SJSA1 (cell line): ENCODE results near the gene BEX3. TPM values are rescaled to one million over a fixed set of nuclear protein-coding genes. Genes with fewer than 3 reads are reported as not detected.
"Not testable (repeated sequence)": the region's sequence is repeated elsewhere in the genome, so short reads cannot be mapped to it uniquely, and the experiment has no call there.

Experiments used
- DNase-seq, 2 experiments: peaks; one replicate each; pipeline ENCODE4 v3.0.0-alpha.2; 2015 to 2020; ENCODE audit warnings: low spot score in 2 of 2, low read depth in 1 of 2
- H3K27ac ChIP-seq: fragments of 250-450 bp; sonication (Bioruptor Pico); 2 replicates; pipeline ENCODE4 v1.5.1; 2020; ENCODE audit warnings: mild to moderate bottlenecking, moderate library complexity
- H3K27me3 ChIP-seq: fragments of 250-450 bp; sonication (Bioruptor Pico); replicated peaks from 2 replicates; pipeline ENCODE4 v1.5.1; 2020; ENCODE audit warnings: mild to moderate bottlenecking, moderate library complexity
- H3K36me3 ChIP-seq: fragments of 250-450 bp; sonication (Bioruptor Pico); 2 replicates; pipeline ENCODE4 v1.5.1; 2020; ENCODE audit warnings: mild to moderate bottlenecking
- H3K4me1 ChIP-seq: fragments of 250-450 bp; sonication (Bioruptor Pico); replicated peaks from 2 replicates; pipeline ENCODE4 v1.6.1; 2021; ENCODE audit warnings: mild to moderate bottlenecking
- H3K4me3 ChIP-seq: fragments of 250-450 bp; sonication (Bioruptor Pico); 2 replicates; pipeline ENCODE4 v1.5.1; 2020; ENCODE audit warnings: mild to moderate bottlenecking
- H3K9me3 ChIP-seq: fragments of 250-450 bp; sonication (Bioruptor Pico); replicated peaks from 2 replicates; pipeline ENCODE4 v1.5.1; 2020; ENCODE audit warnings: mild to moderate bottlenecking
- total RNA-seq: library from RNA; depleted of rRNA; stranded (reverse); fragments of >200 nt; shearing (Covaris generic); gene quantifications from 2 replicates; pipeline ENCODE4 v1.2.3, GENCODE V29; 2014

BEX3 gene
- total RNA-seq, 1 experiment from 2014 or later = 319 TPM

- H3K27ac ChIP-seq = 0 out of 2 replicates have a peak overlapping the region, but pooled peaks have one; percentile 46
Observed at GRCh38 chrX:103396660-103397059, 20.3 kb downstream of the BEX3 start.

GRCh38 chrX:103397707-103398106 is 21.4 kb downstream of the BEX3 start:
- Histone ChIP-seq H3K27ac (peak overlapping the region; percentile 73), H3K36me3 (no peaks in the 10 kb centered on the region), H3K9me3 (no peaks in the 10 kb centered on the region), H3K4me3 (no peak overlapping the region), H3K4me1 (peaks cover 19% of the 10 kb centered on the region), H3K27me3 (no peaks in the 10 kb centered on the region)
- DNase-seq = no peak

More at GRCh38 chrX:103396660-103397059, 20.3 kb downstream of the BEX3 start:
- H3K27me3 ChIP-seq = no peaks in the 10 kb centered on the region
- H3K36me3 ChIP-seq = no peaks in the 10 kb centered on the region
- H3K9me3 ChIP-seq = no peaks in the 10 kb centered on the region
- H3K4me1 ChIP-seq = peaks cover 19% of the 10 kb centered on the region
- DNase-seq = no peak
- H3K4me3 ChIP-seq = no peak overlapping the region

GRCh38 chrX:103398421-103398864 is 22.1 kb downstream of the BEX3 start:
- H3K27me3 ChIP-seq = no peaks in the 10 kb centered on the region
- H3K4me1 ChIP-seq = peaks cover 19% of the 10 kb centered on the region
- H3K4me3 ChIP-seq = no peak overlapping the region
- H3K36me3 ChIP-seq = no peaks in the 10 kb centered on the region
- H3K27ac ChIP-seq = peak overlapping the region; percentile 73
- no peaks in the 10 kb centered on the region for H3K9me3 ChIP-seq
- peak; percentile 61 for DNase-seq

GRCh38 chrX:103399744-103400143 is 23.4 kb downstream of the BEX3 start:
- H3K36me3 ChIP-seq = no peaks in the 10 kb centered on the region

GRCh38 chrX:103400931-103401330 is 24.6 kb downstream of the BEX3 start:
- Histone ChIP-seq H3K27me3 (no peaks in the 10 kb centered on the region), H3K4me1 (peaks cover 25% of the 10 kb centered on the region), H3K27ac (no peak overlapping the region)

More at GRCh38 chrX:103399744-103400143, 23.4 kb downstream of the BEX3 start:
- Histone ChIP-seq H3K9me3 (no peaks in the 10 kb centered on the region), H3K4me1 (peaks cover 25% of the 10 kb centered on the region), H3K27me3 (no peaks in the 10 kb centered on the region), H3K4me3 (no peak overlapping the region), H3K27ac (no peak overlapping the region)
- DNase-seq = no peak

GRCh38 chrX:103404231-103405008 is 28.1 kb downstream of the BEX3 start:
- no peaks in the 10 kb centered on the region for H3K36me3 ChIP-seq
- H3K27me3 ChIP-seq = no peaks in the 10 kb centered on the region
- H3K4me1 ChIP-seq = peaks cover 6% of the 10 kb centered on the region
- no peaks in the 10 kb centered on the region for H3K9me3 ChIP-seq
- peak; percentile 73 to 80 for DNase-seq
- H3K4me3 ChIP-seq = peak overlapping the region; percentile 42
- H3K27ac ChIP-seq = peak overlapping the region; percentile 62

More at GRCh38 chrX:103400931-103401330, 24.6 kb downstream of the BEX3 start:
- H3K36me3 ChIP-seq = no peaks in the 10 kb centered on the region
- DNase-seq = no peak
- H3K9me3 ChIP-seq = no peaks in the 10 kb centered on the region
- H3K4me3 ChIP-seq = no peak overlapping the region

- no peak for DNase-seq
- Histone ChIP-seq H3K9me3 (no peaks in the 10 kb centered on the region), H3K4me3 (peak overlapping the region; percentile 42), H3K27me3 (no peaks in the 10 kb centered on the region), H3K36me3 (no peaks in the 10 kb centered on the region), H3K4me1 (peaks cover 6% of the 10 kb centered on the region), H3K27ac (peak overlapping the region; percentile 62)
Observed at GRCh38 chrX:103405009-103405333, 28.6 kb downstream of the BEX3 start.

GRCh38 chrX:103406256-103406655 is 29.9 kb downstream of the BEX3 start:
- Histone ChIP-seq H3K9me3 (no peaks in the 10 kb centered on the region), H3K4me1 (peaks cover 6% of the 10 kb centered on the region), H3K27me3 (no peaks in the 10 kb centered on the region), H3K4me3 (no peak overlapping the region), H3K27ac (no peak overlapping the region), H3K36me3 (no peaks in the 10 kb centered on the region)
- no peak for DNase-seq

- peaks cover 6% of the 10 kb centered on the region for H3K4me1 ChIP-seq
- no peaks in the 10 kb centered on the region for H3K27me3 ChIP-seq
- no peak for DNase-seq
- H3K27ac ChIP-seq = no peak overlapping the region
- no peaks in the 10 kb centered on the region for H3K36me3 ChIP-seq
- H3K9me3 ChIP-seq = no peaks in the 10 kb centered on the region
- H3K4me3 ChIP-seq = no peak overlapping the region
Observed at GRCh38 chrX:103407776-103408175, 31.4 kb downstream of the BEX3 start.

- H3K27me3 ChIP-seq, H3K9me3 ChIP-seq, H3K27ac ChIP-seq, H3K36me3 ChIP-seq, DNase-seq, H3K4me3 ChIP-seq, H3K4me1 ChIP-seq: not testable (repeated sequence)
Observed at GRCh38 chrX:103411721-103412120, 35.4 kb downstream of the BEX3 start.

GRCh38 chrX:103413705-103414387 is 37.5 kb downstream of the BEX3 start:
- no peak overlapping the region for H3K4me3 ChIP-seq
- no peaks in the 10 kb centered on the region for H3K9me3 ChIP-seq
- H3K27ac ChIP-seq = no peak overlapping the region
- no peaks in the 10 kb centered on the region for H3K36me3 ChIP-seq
- no peaks in the 10 kb centered on the region for H3K4me1 ChIP-seq
- DNase-seq = no peak
- no peaks in the 10 kb centered on the region for H3K27me3 ChIP-seq

- Histone ChIP-seq H3K27me3 (no peaks in the 10 kb centered on the region), H3K36me3 (no peaks in the 10 kb centered on the region), H3K4me1 (no peaks in the 10 kb centered on the region), H3K4me3 (no peak overlapping the region), H3K9me3 (no peaks in the 10 kb centered on the region), H3K27ac (no peak overlapping the region)
- no peak for DNase-seq
Observed at GRCh38 chrX:103414561-103414960, 38.2 kb downstream of the BEX3 start.

- no peaks in the 10 kb centered on the region for H3K36me3 ChIP-seq
- no peak for DNase-seq
- H3K9me3 ChIP-seq = no peaks in the 10 kb centered on the region
- H3K4me3 ChIP-seq = no peak overlapping the region
- no peaks in the 10 kb centered on the region for H3K4me1 ChIP-seq
- no peaks in the 10 kb centered on the region for H3K27me3 ChIP-seq
- H3K27ac ChIP-seq = no peak overlapping the region
Observed at GRCh38 chrX:103415068-103415467, 38.7 kb downstream of the BEX3 start.

- H3K27me3 ChIP-seq = no peaks in the 10 kb centered on the region
- no peaks in the 10 kb centered on the region for H3K36me3 ChIP-seq
- H3K27ac ChIP-seq = no peak overlapping the region
- H3K4me1 ChIP-seq = no peaks in the 10 kb centered on the region
- DNase-seq = no peak
- H3K4me3 ChIP-seq = no peak overlapping the region
- no peaks in the 10 kb centered on the region for H3K9me3 ChIP-seq
Observed at GRCh38 chrX:103415528-103415927, 39.2 kb downstream of the BEX3 start.
